Tibial nerve (tissue), 4 donors: Measurements from ENCODE around the gene PAK4.

Experiments
- CTCF ChIP-seq, 5 experiments: fragments of 200-600 bp in 3 of 5; fragments of 450-650 bp in 2 of 5; sonication (generic) in 3 of 5; IDR thresholded peaks; one replicate each; pipeline ENCODE4 v1.5.1; 2016 to 2019; ENCODE audit warnings: antibody characterized with exemption in 5 of 5, mild to moderate bottlenecking in 3 of 5, moderate library complexity in 2 of 5
- EP300 ChIP-seq, 2 donors: sonication (generic); formaldehyde crosslinking; IDR thresholded peaks; one replicate each; pipeline ENCODE4 v1.6.1; 2017; ENCODE audit warnings: antibody characterized with exemption in 2 of 2, mild to moderate bottlenecking in 1 of 2
- POLR2A ChIP-seq, 2 donors: fragments of 450-650 bp; IDR thresholded peaks; one replicate each; pipeline ENCODE4 v1.6.1; 2017; ENCODE audit warnings: antibody characterized with exemption in 2 of 2, mild to moderate bottlenecking in 2 of 2, moderate library complexity in 2 of 2

- TF ChIP-seq POLR2A (IDR thresholded peaks at IDR 0.05) (no peak), CTCF (IDR thresholded peaks at IDR 0.05) (no peak), EP300 (IDR thresholded peaks at IDR 0.05) (no peak)
These were observed 34.7 kb upstream of the PAK4 start for GRCh38 chr19:39090881-39091280.
